HEK293 (cell line): ENCODE results near the gene NT5DC3.

Source experiments
- CTCF ChIA-PET: fragments of 350-600 bp; formaldehyde crosslinking; extraction: SDS; loops from one replicate; lab custom pipeline; 2021; ENCODE audit warnings: antibody characterized with exemption; lab: Yijun Ruan, JAX
- POLR2A ChIA-PET: fragments of 300-600 bp; formaldehyde crosslinking; extraction: SDS; loops from one replicate; lab custom pipeline; 2020; ENCODE audit warnings: antibody characterized with exemption, inconsistent platforms; lab: Yijun Ruan, JAX
- H3K27ac ChIP-seq: fragments of 200-500 bp; sonication (Bioruptor generic); 2 replicates; pipeline ENCODE4 v1.5.1; 2014; ENCODE audit warnings: low read depth, low read length, control low read depth, inconsistent platforms; ENCODE audit errors: extremely low read depth
- H3K36me3 ChIP-seq, 2 experiments: fragments of 200-500 bp in 1 of 2; sonication (Bioruptor generic) in 1 of 2; 1 replicate in 1 of 2; 2 replicates in 1 of 2; pipeline ENCODE4 v1.5.1; 2014 to 2017; ENCODE audit warnings: inconsistent platforms in 2 of 2, low read length in 2 of 2; ENCODE audit not compliant: control insufficient read depth in 2 of 2, insufficient read depth in 1 of 2
- H3K4me1 ChIP-seq: fragments of 200-500 bp; sonication (Bioruptor generic); 2 replicates; pipeline ENCODE4 v1.5.1; 2014; ENCODE audit warnings: mild to moderate bottlenecking, low read length, inconsistent platforms; ENCODE audit not compliant: control insufficient read depth, insufficient read depth
- H3K4me3 ChIP-seq: 2 replicates; pipeline ENCODE4 v1.5.1; 2011; ENCODE audit warnings: low read depth, mild to moderate bottlenecking, control low read depth, low read length, moderate library complexity
- H3K9me3 ChIP-seq: fragments of 200-500 bp; sonication (Bioruptor generic); 2 replicates; pipeline ENCODE4 v1.5.1; 2014; ENCODE audit warnings: low read depth, low read length, inconsistent platforms; ENCODE audit not compliant: control insufficient read depth, insufficient read depth
- AEBP2 ChIP-seq: fragments of 450-650 bp; formaldehyde crosslinking; IDR thresholded peaks from 2 replicates; pipeline ENCODE4 v1.5.1; 2016; ENCODE audit warnings: missing biosample characterization, missing genetic modification characterization, borderline replicate concordance
- EGR2 ChIP-seq: fragments of 450-650 bp; formaldehyde crosslinking; IDR thresholded peaks from 2 replicates; pipeline ENCODE4 v1.5.1; 2016; ENCODE audit warnings: low read depth, missing biosample characterization, missing genetic modification characterization
- FEZF1 ChIP-seq: fragments of 450-650 bp; formaldehyde crosslinking; IDR thresholded peaks from 2 replicates; pipeline ENCODE4 v1.5.1; 2016; ENCODE audit warnings: missing biosample characterization, missing genetic modification characterization
- HOXC10 ChIP-seq: sonication (generic); formaldehyde crosslinking; IDR thresholded peaks from 2 replicates; pipeline ENCODE4 v1.8.1; 2023; ENCODE audit warnings: mild to moderate bottlenecking, missing genetic modification reagents
- SCRT2 ChIP-seq: fragments of 450-650 bp; formaldehyde crosslinking; IDR thresholded peaks from 2 replicates; pipeline ENCODE4 v1.5.1; 2016; ENCODE audit warnings: missing biosample characterization, missing genetic modification characterization
- ZFHX2 ChIP-seq: fragments of 450-650 bp; formaldehyde crosslinking; conservative IDR thresholded peaks from 2 replicates; pipeline ENCODE4 v1.5.1; 2016; ENCODE audit warnings: missing biosample characterization, missing genetic modification characterization
- ZNF121 ChIP-seq: fragments of 450-650 bp; formaldehyde crosslinking; IDR thresholded peaks from 2 replicates; pipeline ENCODE4 v1.5.1; 2016; ENCODE audit warnings: missing biosample characterization, missing genetic modification characterization
- ZNF146 ChIP-seq: fragments of 450-650 bp; formaldehyde crosslinking; IDR thresholded peaks from 2 replicates; pipeline ENCODE4 v1.5.1; 2016; ENCODE audit warnings: missing biosample characterization, missing genetic modification characterization
- ZNF184 ChIP-seq: fragments of 450-650 bp; IDR thresholded peaks from 2 replicates; pipeline ENCODE4 v1.5.1; 2018; ENCODE audit warnings: missing biosample characterization, mild to moderate bottlenecking, missing genetic modification characterization
- ZNF223 ChIP-seq: fragments of 450-650 bp; formaldehyde crosslinking; IDR thresholded peaks from 2 replicates; pipeline ENCODE4 v1.5.1; 2016; ENCODE audit warnings: missing biosample characterization, missing genetic modification characterization
- ZNF350 ChIP-seq: fragments of 450-650 bp; formaldehyde crosslinking; IDR thresholded peaks from 2 replicates; pipeline ENCODE4 v1.5.0; 2017; ENCODE audit warnings: missing biosample characterization, mild to moderate bottlenecking, missing genetic modification characterization
- ZNF423 ChIP-seq: fragments of 450-650 bp; formaldehyde crosslinking; IDR thresholded peaks from 2 replicates; pipeline ENCODE4 v1.5.1; 2016; ENCODE audit warnings: missing biosample characterization, missing genetic modification characterization
- ZNF473 ChIP-seq: fragments of 450-650 bp; formaldehyde crosslinking; IDR thresholded peaks from 2 replicates; pipeline ENCODE4 v1.5.1; 2017; ENCODE audit warnings: missing biosample characterization, missing genetic modification characterization
- ZNF600 ChIP-seq: fragments of 450-650 bp; formaldehyde crosslinking; IDR thresholded peaks from 2 replicates; pipeline ENCODE4 v1.5.1; 2016; ENCODE audit warnings: missing biosample characterization, missing genetic modification characterization
- ZNF623 ChIP-seq: fragments of 450-650 bp; formaldehyde crosslinking; IDR thresholded peaks from 2 replicates; pipeline ENCODE4 v1.5.1; 2016; ENCODE audit warnings: missing biosample characterization, missing genetic modification characterization
- ZNF660 ChIP-seq: fragments of 450-650 bp; IDR thresholded peaks from 2 replicates; pipeline ENCODE4 v1.5.1; 2018; ENCODE audit warnings: missing biosample characterization, mild to moderate bottlenecking, missing genetic modification characterization
- ZNF701 ChIP-seq: fragments of 450-650 bp; formaldehyde crosslinking; IDR thresholded peaks from 2 replicates; pipeline ENCODE4 v1.5.1; 2016; ENCODE audit warnings: missing biosample characterization, missing genetic modification characterization
- ZNF791 ChIP-seq: fragments of 450-650 bp; formaldehyde crosslinking; IDR thresholded peaks from 2 replicates; pipeline ENCODE4 v1.5.1; 2016; ENCODE audit warnings: missing biosample characterization, missing genetic modification characterization
- TF ChIP-seq, protein P1 (sequence below): fragments of 450-650 bp; formaldehyde crosslinking; IDR thresholded peaks from 2 replicates; pipeline ENCODE4 v1.5.1; 2016; ENCODE audit warnings: missing biosample characterization, missing genetic modification characterization, borderline replicate concordance
- TF ChIP-seq, protein P2 (sequence below): fragments of 450-650 bp; formaldehyde crosslinking; IDR thresholded peaks from 2 replicates; pipeline ENCODE4 v1.5.1; 2016; ENCODE audit warnings: missing biosample characterization, missing genetic modification characterization

The NT5DC3 gene

GRCh38 chr12:103743788-103744187, 97.2 kb downstream of the NT5DC3 start:
- H3K9me3 ChIP-seq: no peaks in the 10 kb centered on the region
- CTCF ChIA-PET: interaction anchor here (0.7 kb wide), 1 partner anchor 112 kb away, joined by 3 read pairs; no protein-coding TSS in a partner anchor

DNA sequence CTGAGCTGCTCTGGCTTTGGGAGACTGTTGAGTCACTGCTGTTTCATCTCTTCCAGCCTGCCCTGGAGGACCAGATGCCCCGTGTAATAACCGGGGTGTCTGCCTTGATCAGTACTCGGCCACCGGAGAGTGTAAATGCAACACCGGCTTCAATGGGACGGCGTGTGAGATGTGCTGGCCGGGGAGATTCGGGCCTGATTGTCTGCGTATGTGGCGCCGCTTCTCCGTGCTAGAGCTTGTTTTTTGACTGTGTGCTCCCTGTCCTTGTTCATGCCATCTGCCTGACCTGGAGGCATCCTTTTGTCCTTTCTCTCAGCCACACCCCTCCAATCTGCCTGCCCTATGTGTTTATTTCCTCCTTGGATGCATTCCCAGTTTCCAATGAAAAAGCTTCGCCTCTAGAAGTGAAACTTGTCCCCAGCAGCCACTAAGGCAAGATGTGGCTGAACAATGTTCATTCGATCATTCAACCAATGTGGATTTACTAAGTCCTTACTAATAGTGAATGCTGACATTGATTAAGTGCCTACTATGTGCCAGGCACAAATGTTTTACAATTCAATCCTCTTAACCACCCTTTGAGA, 98.6 kb downstream of the NT5DC3 start:
- no peak overlapping the region for H3K27ac ChIP-seq
- CTCF ChIA-PET: interaction anchor here (1.1 to 1.2 kb wide), 2 partner anchors 13 to 110 kb away, joined by 3 to 4 read pairs; no protein-coding TSS in a partner anchor
- TF ChIP-seq, protein P1, sequence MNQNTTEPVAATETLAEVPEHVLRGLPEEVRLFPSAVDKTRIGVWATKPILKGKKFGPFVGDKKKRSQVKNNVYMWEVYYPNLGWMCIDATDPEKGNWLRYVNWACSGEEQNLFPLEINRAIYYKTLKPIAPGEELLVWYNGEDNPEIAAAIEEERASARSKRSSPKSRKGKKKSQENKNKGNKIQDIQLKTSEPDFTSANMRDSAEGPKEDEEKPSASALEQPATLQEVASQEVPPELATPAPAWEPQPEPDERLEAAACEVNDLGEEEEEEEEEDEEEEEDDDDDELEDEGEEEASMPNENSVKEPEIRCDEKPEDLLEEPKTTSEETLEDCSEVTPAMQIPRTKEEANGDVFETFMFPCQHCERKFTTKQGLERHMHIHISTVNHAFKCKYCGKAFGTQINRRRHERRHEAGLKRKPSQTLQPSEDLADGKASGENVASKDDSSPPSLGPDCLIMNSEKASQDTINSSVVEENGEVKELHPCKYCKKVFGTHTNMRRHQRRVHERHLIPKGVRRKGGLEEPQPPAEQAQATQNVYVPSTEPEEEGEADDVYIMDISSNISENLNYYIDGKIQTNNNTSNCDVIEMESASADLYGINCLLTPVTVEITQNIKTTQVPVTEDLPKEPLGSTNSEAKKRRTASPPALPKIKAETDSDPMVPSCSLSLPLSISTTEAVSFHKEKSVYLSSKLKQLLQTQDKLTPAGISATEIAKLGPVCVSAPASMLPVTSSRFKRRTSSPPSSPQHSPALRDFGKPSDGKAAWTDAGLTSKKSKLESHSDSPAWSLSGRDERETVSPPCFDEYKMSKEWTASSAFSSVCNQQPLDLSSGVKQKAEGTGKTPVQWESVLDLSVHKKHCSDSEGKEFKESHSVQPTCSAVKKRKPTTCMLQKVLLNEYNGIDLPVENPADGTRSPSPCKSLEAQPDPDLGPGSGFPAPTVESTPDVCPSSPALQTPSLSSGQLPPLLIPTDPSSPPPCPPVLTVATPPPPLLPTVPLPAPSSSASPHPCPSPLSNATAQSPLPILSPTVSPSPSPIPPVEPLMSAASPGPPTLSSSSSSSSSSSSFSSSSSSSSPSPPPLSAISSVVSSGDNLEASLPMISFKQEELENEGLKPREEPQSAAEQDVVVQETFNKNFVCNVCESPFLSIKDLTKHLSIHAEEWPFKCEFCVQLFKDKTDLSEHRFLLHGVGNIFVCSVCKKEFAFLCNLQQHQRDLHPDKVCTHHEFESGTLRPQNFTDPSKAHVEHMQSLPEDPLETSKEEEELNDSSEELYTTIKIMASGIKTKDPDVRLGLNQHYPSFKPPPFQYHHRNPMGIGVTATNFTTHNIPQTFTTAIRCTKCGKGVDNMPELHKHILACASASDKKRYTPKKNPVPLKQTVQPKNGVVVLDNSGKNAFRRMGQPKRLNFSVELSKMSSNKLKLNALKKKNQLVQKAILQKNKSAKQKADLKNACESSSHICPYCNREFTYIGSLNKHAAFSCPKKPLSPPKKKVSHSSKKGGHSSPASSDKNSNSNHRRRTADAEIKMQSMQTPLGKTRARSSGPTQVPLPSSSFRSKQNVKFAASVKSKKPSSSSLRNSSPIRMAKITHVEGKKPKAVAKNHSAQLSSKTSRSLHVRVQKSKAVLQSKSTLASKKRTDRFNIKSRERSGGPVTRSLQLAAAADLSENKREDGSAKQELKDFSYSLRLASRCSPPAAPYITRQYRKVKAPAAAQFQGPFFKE (tag by site-specific recombination): no peak
- TF ChIP-seq ZNF600 (tag by site-specific recombination): no peak
- TF ChIP-seq, all 188 proteins: peak for 0
- Histone ChIP-seq H3K9me3 (no peaks in the 10 kb centered on the region), H3K4me3 (no peak overlapping the region), H3K4me1 (no peaks in the 10 kb centered on the region), H3K36me3 (no peaks in the 10 kb centered on the region)
- POLR2A ChIA-PET: interaction anchor here (0.7 kb wide), 1 partner anchor 40 kb away, joined by 4 read pairs; no protein-coding TSS in a partner anchor

More at GRCh38 chr12:103743788-103744187, 97.2 kb downstream of the NT5DC3 start:
- Histone ChIP-seq H3K27ac (no peak overlapping the region), H3K4me3 (no peak overlapping the region), H3K36me3 (no peaks in the 10 kb centered on the region), H3K4me1 (no peaks in the 10 kb centered on the region)
- POLR2A ChIA-PET: no interaction called here
- TF ChIP-seq, protein P2, sequence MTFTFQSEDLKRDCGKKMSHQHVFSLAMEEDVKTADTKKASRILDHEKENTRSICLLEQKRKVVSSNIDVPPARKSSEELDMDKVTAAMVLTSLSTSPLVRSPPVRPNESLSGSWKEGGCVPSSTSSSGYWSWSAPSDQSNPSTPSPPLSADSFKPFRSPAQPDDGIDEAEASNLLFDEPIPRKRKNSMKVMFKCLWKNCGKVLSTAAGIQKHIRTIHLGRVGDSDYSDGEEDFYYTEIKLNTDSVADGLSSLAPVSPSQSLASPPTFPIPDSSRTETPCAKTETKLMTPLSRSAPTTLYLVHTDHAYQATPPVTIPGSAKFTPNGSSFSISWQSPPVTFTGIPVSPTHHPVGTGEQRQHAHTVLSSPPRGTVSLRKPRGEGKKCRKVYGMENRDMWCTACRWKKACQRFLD (tag by site-specific recombination): no peak
- TF ChIP-seq ZNF623 (tag by site-specific recombination): peak; percentile 67; the same call in 1 of the 2 replicates

GRCh38 chr12:103737881-103738280, 103.2 kb downstream of the NT5DC3 start:
- TF ChIP-seq SCRT2 (tag by site-specific recombination) (peak; percentile 88), ZNF791 (tag by site-specific recombination) (no peak), EGR2 (tag by site-specific recombination) (peak; percentile 41; the same call in 1 of the 2 replicates), FEZF1 (no peak), ZFHX2 (tag by site-specific recombination) (0 out of 2 replicates have a peak, but pooled peaks have one; percentile 33)
- TF ChIP-seq, all 188 proteins: peak for 3
- Histone ChIP-seq H3K4me3 (no peak overlapping the region), H3K9me3 (no peaks in the 10 kb centered on the region), H3K27ac (no peak overlapping the region), H3K4me1 (no peaks in the 10 kb centered on the region), H3K36me3 (no peaks in the 10 kb centered on the region)
- POLR2A ChIA-PET: no interaction called here
- CTCF ChIA-PET: no interaction called here

GRCh38 chr12:103736572-103736971, 104.5 kb downstream of the NT5DC3 start:
- POLR2A ChIA-PET: no interaction called here
- Histone ChIP-seq H3K36me3 (no peaks in the 10 kb centered on the region), H3K27ac (no peak overlapping the region), H3K4me3 (no peak overlapping the region), H3K9me3 (no peaks in the 10 kb centered on the region), H3K4me1 (no peaks in the 10 kb centered on the region)
- CTCF ChIA-PET: no interaction called here
- TF ChIP-seq ZNF223 (tag by site-specific recombination): no peak
- no peak for TF ChIP-seq ZNF184 (tag by site-specific recombination)
- no peak for TF ChIP-seq ZNF660 (tag by site-specific recombination)
- TF ChIP-seq ZNF146 (tag by site-specific recombination): no peak
- no peak for TF ChIP-seq ZNF473 (tag by site-specific recombination)
- no peak for TF ChIP-seq ZNF423 (tag by site-specific recombination)
- no peak for TF ChIP-seq ZNF121
- TF ChIP-seq AEBP2 (tag by site-specific recombination): no peak
- no peak for TF ChIP-seq ZNF701 (tag by site-specific recombination)
- TF ChIP-seq ZNF350 (tag by site-specific recombination): no peak
- no peak for TF ChIP-seq HOXC10 (CRISPR knock-in tag)
